Endothelial cell of umbilical vein (primary cell): ENCODE measurements around the gene LCE1F. TPM values are rescaled to one million over a fixed set of nuclear protein-coding genes. Genes with fewer than 3 reads are reported as not detected.

Experiments used
- BruUV-seq: library from RNA; stranded (reverse); fragments of 400-500 nt; replicated peaks from 2 replicates; lab custom pipeline; 2021; lab: Mats Ljungman, UMichigan
- CTCF ChIA-PET: fragments of 300-600, 350-600 bp; sonication (Branson Sonifier 250); formaldehyde crosslinking; loops from one replicate; lab custom pipeline; 2021; ENCODE audit warnings: antibody characterized with exemption, inconsistent platforms; lab: Charles Lee
- POLR2A ChIA-PET: fragments of 300-600, 350-600 bp; sonication (Branson Sonifier 250); formaldehyde crosslinking; loops from one replicate; lab custom pipeline; 2021; ENCODE audit warnings: antibody characterized with exemption, inconsistent platforms; lab: Charles Lee
- DNase-seq: peaks from one replicate; pipeline ENCODE4 v3.0.0-alpha.2; 2011; ENCODE audit warnings: low read depth, low spot score
- FAIRE-seq: peaks from 2 replicates; lab custom pipeline; 2011; peaks lifted over from hg19 to GRCh38; lab: Jason Lieb, UNC
- H2AFZ ChIP-seq: 2 replicates; pipeline ENCODE4 v1.6.0; 2012; ENCODE audit warnings: low read depth, low read length, control low read depth, inconsistent platforms
- H3K27ac ChIP-seq: 2 replicates; pipeline ENCODE4 v1.5.1; 2011; ENCODE audit warnings: low read depth, mild to moderate bottlenecking, control low read depth, low read length, moderate library complexity; ENCODE audit not compliant: insufficient read depth
- H3K27me3 ChIP-seq, 2 experiments: 2 replicates each; pipeline versions ENCODE4 v1.6.0 to v1.6.1; 2011; ENCODE audit warnings: low read length in 2 of 2, mixed read lengths in 1 of 2; ENCODE audit not compliant: control insufficient read depth in 2 of 2, insufficient read depth in 2 of 2
- H3K36me3 ChIP-seq, 2 experiments: 2 replicates in 1 of 2; 3 replicates in 1 of 2; pipeline ENCODE4 v1.5.1; 2011; ENCODE audit warnings: low read length in 2 of 2, mild to moderate bottlenecking in 1 of 2, moderate library complexity in 1 of 2; ENCODE audit not compliant: control insufficient read depth in 2 of 2, insufficient read depth in 2 of 2; ENCODE audit errors: extremely low read depth in 1 of 2
- H3K4me1 ChIP-seq: 3 replicates; pipeline ENCODE4 v1.5.1; 2011; ENCODE audit warnings: mild to moderate bottlenecking, low read length; ENCODE audit not compliant: control insufficient read depth, insufficient read depth; ENCODE audit errors: extremely low read depth
- H3K4me2 ChIP-seq: 2 replicates; pipeline ENCODE4 v1.6.1; 2011; ENCODE audit warnings: low read length, control low read depth, mixed read lengths; ENCODE audit not compliant: insufficient read depth
- H3K4me3 ChIP-seq, 3 experiments: fragments of 200-600 bp in 1 of 3; sonication (generic), shearing (Covaris generic) in 1 of 3; replicated peaks in 1 of 3; 2 replicates each; pipeline ENCODE4 v1.5.1; 2011 to 2016; ENCODE audit warnings: control low read depth in 3 of 3, low read length in 3 of 3, mild to moderate bottlenecking in 2 of 3, inconsistent platforms in 1 of 3, low read depth in 1 of 3, moderate library complexity in 1 of 3; ENCODE audit not compliant: insufficient read depth in 1 of 3
- H3K79me2 ChIP-seq: 2 replicates; pipeline ENCODE4 v1.6.0; 2012; ENCODE audit warnings: low read length, inconsistent platforms; ENCODE audit not compliant: control insufficient read depth, insufficient read depth
- H3K9ac ChIP-seq: replicated peaks from 2 replicates; pipeline ENCODE3; 2011; ENCODE audit warnings: low read length, control low read depth; ENCODE audit not compliant: insufficient read depth; ENCODE audit errors: extremely low read depth
- H3K9me1 ChIP-seq: replicated peaks from 3 replicates; pipeline ENCODE4 v1.6.0; 2011; ENCODE audit warnings: mild to moderate bottlenecking, low read length; ENCODE audit not compliant: control insufficient read depth, insufficient read depth; ENCODE audit errors: extremely low read depth
- H3K9me3 ChIP-seq: replicated peaks from 2 replicates; pipeline ENCODE4 v1.5.1; 2012; ENCODE audit warnings: low read length, inconsistent platforms; ENCODE audit not compliant: control insufficient read depth, insufficient read depth
- H4K20me1 ChIP-seq: replicated peaks from 2 replicates; pipeline ENCODE3; 2011; ENCODE audit warnings: mild to moderate bottlenecking, low read length; ENCODE audit not compliant: control insufficient read depth, insufficient read depth; ENCODE audit errors: extremely low read depth
- CTCF ChIP-seq, 2 donors: IDR thresholded peaks; 1 replicate in 1 of 2; 2 replicates in 1 of 2; pipeline ENCODE4 v1.5.1; 2011; ENCODE audit warnings: low read length in 2 of 2, mild to moderate bottlenecking in 2 of 2, moderate library complexity in 2 of 2, control low read depth in 1 of 2, inconsistent platforms in 1 of 2, low read depth in 1 of 2; ENCODE audit not compliant: insufficient read depth in 1 of 2; ENCODE audit errors: extremely low read depth in 1 of 2
- EZH2 ChIP-seq: IDR thresholded peaks from 2 replicates; pipeline ENCODE4 v1.6.1; 2012; ENCODE audit warnings: borderline replicate concordance, low read depth, mild to moderate bottlenecking, moderate library complexity, low read length, inconsistent platforms; ENCODE audit not compliant: severe bottlenecking
- FOS ChIP-seq: IDR thresholded peaks from 2 replicates; pipeline ENCODE4 v1.6.1; 2011; ENCODE audit warnings: mild to moderate bottlenecking, low read length, moderate library complexity, borderline replicate concordance; ENCODE audit not compliant: insufficient read depth
- GATA2 ChIP-seq: IDR thresholded peaks from 2 replicates; pipeline ENCODE4 v1.7.0; 2011; ENCODE audit warnings: low read depth, mild to moderate bottlenecking, moderate library complexity, mixed read lengths, low read length; ENCODE audit not compliant: insufficient read length, insufficient read depth
- JUN ChIP-seq: IDR thresholded peaks from 2 replicates; pipeline ENCODE4 v1.6.1; 2011; ENCODE audit warnings: borderline replicate concordance, low read depth; ENCODE audit not compliant: insufficient read length, insufficient read depth
- MAX ChIP-seq: IDR thresholded peaks from 2 replicates; pipeline ENCODE4 v1.6.1; 2011; ENCODE audit not compliant: insufficient read depth, insufficient read length
- MYC ChIP-seq: IDR thresholded peaks from one replicate; pipeline ENCODE4 v1.6.1; 2011; ENCODE audit warnings: mild to moderate bottlenecking, low read depth, low read length
- POLR2A ChIP-seq: IDR thresholded peaks from 2 replicates; pipeline ENCODE4 v1.6.1; 2012; ENCODE audit warnings: low read depth, mild to moderate bottlenecking, control low read depth, low read length
- POLR2AphosphoS5 ChIP-seq: IDR thresholded peaks from 2 replicates; pipeline ENCODE4 v1.6.1; 2012; ENCODE audit warnings: low read depth, mild to moderate bottlenecking, control low read depth, low read length, moderate library complexity; ENCODE audit not compliant: insufficient read depth
- dilution Hi-C: fragments of 300-500 bp; cut with MboI; formaldehyde crosslinking; loops from one replicate; pipeline ENCODE4 v1.15.0; 2019; ENCODE audit warnings: low sequenced_read_pairs; ENCODE audit not compliant: extremely low pct_ligation_motif_present
- intact Hi-C: fragments of 100-400 bp; cut with micrococcal nuclease; formaldehyde crosslinking; loops from one replicate; pipeline ENCODE4 v1.10.0; 2022
- polyA plus RNA-seq, 4 experiments: library from polyadenylated mRNA; depleted of rRNA in 3 of 4; stranded (reverse) in 3 of 4; unstranded in 1 of 4; fragments of >200 nt; gene quantifications; 2 replicates each; pipeline versions ENCODE4 v1.2.1 to v1.2.3, GENCODE V29; 2011 to 2012; ENCODE audit warnings: missing spikeins in 1 of 4
- total RNA-seq: library from RNA; stranded (reverse); gene quantifications from 2 replicates; pipeline ENCODE4 v1.2.3, GENCODE V29; 2021

The LCE1F gene
- total and polyA plus RNA-seq, 2 donors (not counting 3 experiments of a cell fraction or from before 2014, with no cell fraction given) = not detected

- BruUV-seq = no TSS peak
- Histone ChIP-seq H4K20me1 (no peaks in the 10 kb centered on the region), H3K9me3 (no peaks in the 10 kb centered on the region), H3K79me2 (no peaks in the 10 kb centered on the region), H2AFZ (no peak overlapping the region), H3K9me1 (no peaks in the 10 kb centered on the region), H3K4me2 (no peak overlapping the region), H3K4me1 (no peaks in the 10 kb centered on the region), H3K4me3 (no peak overlapping the region), H3K9ac (no peak overlapping the region), H3K27me3 (no peaks in the 10 kb centered on the region), H3K36me3 (no peaks in the 10 kb centered on the region), H3K27ac (no peak overlapping the region)
- ChIA-PET CTCF (no interaction called here), POLR2A (no interaction called here)
- DNase-seq = no peak
- intact Hi-C loops (no loop called here), dilution Hi-C loops (no loop called here)
- FAIRE-seq = no peak
- TF ChIP-seq GATA2 = no peak
- TF ChIP-seq POLR2A = no peak
- no peak for TF ChIP-seq MAX
Observed at GRCh38 chr1:152735648-152736047, 39.3 kb upstream of the LCE1F start.

GRCh38 chr1:152737997-152738396 is 36.9 kb upstream of the LCE1F start:
- TF ChIP-seq MAX (no peak), CTCF (IDR thresholded peaks at IDR 0.05; ENCODE audit: extremely low read depth in 1 of 2, insufficient read depth in 1 of 2, low read depth in 1 of 2, low read length in 2 of 2) (no peak), POLR2AphosphoS5 (no peak), MYC (no peak), EZH2 (no peak), POLR2A (no peak), JUN (no peak), GATA2 (no peak), FOS (no peak)
- H3K4me1 ChIP-seq = no peaks in the 10 kb centered on the region
- ChIA-PET CTCF (no interaction called here), POLR2A (no interaction called here)
- no peaks in the 10 kb centered on the region for H3K27me3 ChIP-seq
- dilution Hi-C loops (no loop called here), intact Hi-C loops (no loop called here)
- H3K9me3 ChIP-seq = no peaks in the 10 kb centered on the region
- no TSS peak for BruUV-seq
- no peak overlapping the region for H3K4me3 ChIP-seq
- no peaks in the 10 kb centered on the region for H3K79me2 ChIP-seq
- FAIRE-seq (no peak), DNase-seq (no peak)
- H3K27ac ChIP-seq = no peak overlapping the region
- no peak overlapping the region for H2AFZ ChIP-seq
- H3K36me3 ChIP-seq = no peaks in the 10 kb centered on the region
- H3K9me1 ChIP-seq = no peaks in the 10 kb centered on the region
- H4K20me1 ChIP-seq = no peaks in the 10 kb centered on the region
- no peak overlapping the region for H3K9ac ChIP-seq
- no peak overlapping the region for H3K4me2 ChIP-seq
